ENCODE measurements around the gene ARFIP1. TPM values are rescaled to one million over a fixed set of nuclear protein-coding genes. Genes with fewer than 3 reads are reported as not detected.

ARFIP1 gene
- polyA plus RNA-seq, 1 experiment = 11.5 TPM

GRCh38 chr4:152776352-152776751, 3.4 kb upstream of the ARFIP1 start:
- ChIA-PET POLR2A (no interaction called here), CTCF (no interaction called here)
- H3K4me3 ChIP-seq (ENCODE audit: low read depth, low read length) = no peak overlapping the region
- no peaks in the 10 kb centered on the region for H3K36me3 ChIP-seq (ENCODE audit: control insufficient read depth, insufficient read depth, low read length)
- DNase-seq (ENCODE audit: low read depth) = no peak
- H3K27me3 ChIP-seq (ENCODE audit: control insufficient read depth, insufficient read depth, low read length) = peaks cover 4% of the 10 kb centered on the region
- no peak for TF ChIP-seq CTCF (IDR thresholded peaks at IDR 0.05; ENCODE audit: insufficient read depth, low read depth, low read length)

GRCh38 chr4:152777488-152777887, 2.3 kb upstream of the ARFIP1 start:
- ChIA-PET POLR2A (no interaction called here), CTCF (interaction anchor here (0.6 to 0.9 kb wide), 2 partner anchors 14 to 304 kb away, joined by 3 read pairs; no protein-coding TSS in a partner anchor)
- no peak overlapping the region for H3K4me3 ChIP-seq (ENCODE audit: low read depth, low read length)
- TF ChIP-seq CTCF (IDR thresholded peaks at IDR 0.05; ENCODE audit: insufficient read depth, low read depth, low read length) = no peak
- no peak for DNase-seq (ENCODE audit: low read depth)
- peaks cover 4% of the 10 kb centered on the region for H3K27me3 ChIP-seq (ENCODE audit: control insufficient read depth, insufficient read depth, low read length)
- no peaks in the 10 kb centered on the region for H3K36me3 ChIP-seq (ENCODE audit: control insufficient read depth, insufficient read depth, low read length)

- no peak for TF ChIP-seq CTCF (IDR thresholded peaks at IDR 0.05; ENCODE audit: insufficient read depth, low read depth, low read length)
- H3K4me3 ChIP-seq (ENCODE audit: low read depth, low read length) = peak overlapping the region; percentile 56
- ChIA-PET POLR2A (interaction anchor here (0.6 kb wide), 1 partner anchor 244 kb away, joined by 4 read pairs; no protein-coding TSS in a partner anchor), CTCF (interaction anchor here (0.8 to 1.4 kb wide), 4 partner anchors 21 to 310 kb away, joined by 3 read pairs; no protein-coding TSS in a partner anchor)
- peaks cover 4% of the 10 kb centered on the region for H3K27me3 ChIP-seq (ENCODE audit: control insufficient read depth, insufficient read depth, low read length)
- DNase-seq (ENCODE audit: low read depth) = no peak
- no peaks in the 10 kb centered on the region for H3K36me3 ChIP-seq (ENCODE audit: control insufficient read depth, insufficient read depth, low read length)
Measured at GRCh38 chr4:152778656-152779512, 870 bp upstream of the ARFIP1 start.

GRCh38 chr4:152780267-152780778, 569 bp downstream of the ARFIP1 start:
- Histone ChIP-seq H3K27me3 (ENCODE audit: control insufficient read depth, insufficient read depth, low read length) (peaks cover 4% of the 10 kb centered on the region), H3K4me3 (ENCODE audit: low read depth, low read length) (peak overlapping the region; percentile 56), H3K36me3 (ENCODE audit: control insufficient read depth, insufficient read depth, low read length) (no peaks in the 10 kb centered on the region)
- DNase-seq (ENCODE audit: low read depth) = peak; percentile 5
- CTCF ChIA-PET = no interaction called here
- POLR2A ChIA-PET = no interaction called here
- no peak for TF ChIP-seq CTCF (IDR thresholded peaks at IDR 0.05; ENCODE audit: insufficient read depth, low read depth, low read length)

- POLR2A ChIA-PET = no interaction called here
- CTCF ChIA-PET = interaction anchor here (0.8 kb wide), 1 partner anchor 18 kb away, joined by 3 read pairs; no protein-coding TSS in a partner anchor
- no peak for DNase-seq (ENCODE audit: low read depth)
- Histone ChIP-seq H3K4me3 (ENCODE audit: low read depth, low read length) (no peak overlapping the region), H3K36me3 (ENCODE audit: control insufficient read depth, insufficient read depth, low read length) (no peaks in the 10 kb centered on the region), H3K27me3 (ENCODE audit: control insufficient read depth, insufficient read depth, low read length) (no peaks in the 10 kb centered on the region)
- 0 out of 2 replicates have a peak, but pooled peaks have one; percentile 28 for TF ChIP-seq CTCF (IDR thresholded peaks at IDR 0.05; ENCODE audit: insufficient read depth, low read depth, low read length)
Measured at GRCh38 chr4:152784490-152785350, 5.0 kb downstream of the ARFIP1 start.

Measured in BJ (cell line).